Right hindlimb (tissue), 1 donor: ENCODE data around the gene RHOD.

Source experiments
- DNase-seq: peaks from one replicate; pipeline ENCODE4 v3.0.0-alpha.2; 2018

Gene RHOD

DNA sequence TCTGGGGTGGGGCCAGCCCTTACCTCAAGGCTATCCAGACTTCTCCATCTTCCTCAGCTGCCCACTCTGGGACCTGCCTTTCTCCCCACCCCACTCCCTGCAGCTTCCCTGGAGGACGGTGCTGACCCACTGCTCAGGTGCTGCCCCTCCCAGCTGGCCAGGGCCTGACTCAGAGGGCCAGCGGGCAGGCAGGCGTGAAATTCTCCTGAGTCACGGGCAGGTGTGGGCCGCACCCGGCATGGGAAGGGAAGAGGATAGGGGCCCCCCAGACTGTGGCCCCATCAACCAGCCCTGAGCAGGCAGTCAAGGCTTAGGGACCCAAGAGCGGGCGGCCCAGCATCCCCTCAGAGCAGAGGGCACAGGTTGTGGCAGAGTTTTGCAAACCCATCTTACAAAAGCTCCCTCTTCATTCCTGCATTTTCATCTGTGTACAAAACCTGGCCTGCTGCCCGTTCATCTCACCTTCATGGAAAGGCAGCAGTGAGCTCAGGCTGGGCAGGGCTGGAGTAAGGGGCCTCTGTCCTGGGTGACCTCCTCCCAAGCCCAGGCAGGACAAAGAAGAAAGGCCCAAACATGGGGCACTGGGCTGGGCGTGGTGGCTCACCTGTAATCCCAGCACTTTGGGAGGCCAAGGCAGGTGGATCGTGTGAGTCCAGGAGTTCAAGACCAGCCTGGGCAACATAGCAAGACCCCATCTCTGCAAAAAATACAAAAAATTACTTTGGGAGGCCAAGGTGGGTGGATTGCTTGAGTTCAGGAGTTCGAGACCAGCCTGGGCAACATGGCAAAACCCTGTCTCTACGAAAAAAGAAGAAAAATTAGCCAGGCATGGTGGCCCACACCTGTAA, 6.1 kb downstream of the RHOD start:
- no peak for DNase-seq

DNA sequence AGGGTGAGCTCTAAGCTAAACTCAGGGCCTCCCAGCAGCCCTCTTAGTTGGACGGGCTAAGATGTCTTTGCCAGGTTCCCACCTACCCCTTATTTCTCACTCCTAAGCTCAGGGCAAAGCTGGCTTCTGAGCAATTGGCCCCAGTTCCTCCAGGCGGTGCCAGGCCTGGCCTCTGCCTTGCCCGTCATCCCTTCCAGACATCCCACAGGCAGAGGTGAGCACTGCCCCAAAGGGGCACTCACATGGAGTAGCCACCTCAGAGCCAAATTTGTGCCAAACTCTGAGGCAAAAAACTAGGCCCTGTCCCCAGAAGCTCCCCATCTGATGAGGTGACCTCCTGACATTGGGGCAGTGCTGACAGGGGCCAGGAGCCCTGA, 9.7 kb downstream of the RHOD start:
- no peak for DNase-seq

DNA sequence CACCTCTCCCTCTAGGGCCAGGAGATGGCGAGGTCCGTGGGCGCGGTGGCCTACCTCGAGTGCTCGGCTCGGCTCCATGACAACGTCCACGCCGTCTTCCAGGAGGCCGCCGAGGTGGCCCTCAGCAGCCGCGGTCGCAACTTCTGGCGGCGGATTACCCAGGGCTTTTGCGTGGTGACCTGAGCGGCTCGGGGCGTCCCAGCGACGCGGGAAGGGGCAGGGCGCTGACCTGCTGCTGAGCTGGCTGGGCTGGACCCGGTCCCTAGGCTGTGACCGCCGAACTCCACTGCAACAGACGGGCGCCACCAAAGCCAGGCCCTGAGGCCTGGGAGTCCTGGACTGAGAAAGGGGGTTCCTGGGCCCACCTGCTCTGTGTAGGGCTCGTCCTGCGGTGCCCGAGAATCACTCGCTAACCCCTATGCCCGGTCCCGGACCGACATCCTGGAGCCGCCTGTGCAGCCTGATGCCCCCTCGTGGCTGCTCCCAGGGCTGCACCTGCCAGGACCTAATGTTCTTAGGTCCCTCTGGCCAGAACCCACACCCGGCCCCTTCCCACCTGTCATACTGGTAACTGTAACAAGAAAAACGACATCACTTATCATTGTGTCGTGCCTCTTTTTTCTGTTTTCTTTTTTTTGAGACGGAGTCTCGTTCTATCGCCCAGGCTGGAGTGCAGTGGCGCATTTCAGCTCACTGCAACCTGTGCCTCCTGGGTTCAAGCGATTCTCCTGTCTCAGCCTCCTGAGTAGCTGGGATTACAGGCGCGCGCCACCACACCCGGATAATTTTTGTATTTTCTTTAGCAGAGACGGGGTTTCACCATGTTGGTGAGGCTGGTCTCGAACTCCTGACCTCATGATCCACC, 15.0 kb downstream of the RHOD start:
- DNase-seq = peak; percentile 71

DNA sequence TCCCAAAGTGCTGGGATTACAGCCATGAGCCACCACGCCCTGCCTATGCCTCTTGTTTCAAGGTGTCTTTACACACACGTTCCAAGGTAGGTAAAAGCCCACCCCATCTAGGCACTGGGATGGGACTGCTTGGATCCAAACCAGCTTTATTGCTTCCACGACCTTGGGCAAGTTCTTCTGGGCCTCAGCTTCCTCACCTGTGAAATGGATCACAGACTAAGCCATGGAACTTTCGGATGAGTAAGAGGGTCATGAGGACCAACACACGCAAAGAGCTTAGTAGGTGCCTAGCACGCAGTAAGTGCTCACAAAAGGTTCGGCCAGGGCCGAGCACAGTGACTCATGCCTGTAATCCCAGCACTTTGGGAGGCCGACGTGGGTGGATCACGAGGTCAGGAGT, 15.6 kb downstream of the RHOD start:
- DNase-seq = no peak

DNA sequence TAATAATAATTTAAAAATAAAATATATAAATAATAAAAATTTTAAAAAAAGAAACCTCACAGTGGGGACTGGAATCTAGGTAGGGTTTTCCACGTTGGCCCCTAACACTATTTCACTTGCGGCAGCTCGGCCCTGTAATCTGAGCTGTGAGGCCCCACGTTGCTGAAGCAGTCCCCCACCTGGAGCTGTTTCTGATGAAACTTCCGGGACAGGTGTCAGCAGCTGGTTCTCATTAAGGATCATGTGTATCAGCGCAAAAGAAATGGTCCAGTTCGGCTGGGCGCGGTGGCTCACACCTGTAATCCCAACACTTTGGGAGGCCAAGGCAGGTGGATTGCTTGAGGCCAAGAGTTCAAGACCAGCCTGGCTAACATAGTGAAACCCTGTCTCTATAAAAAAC, 17.3 kb downstream of the RHOD start:
- DNase-seq = no peak

DNA sequence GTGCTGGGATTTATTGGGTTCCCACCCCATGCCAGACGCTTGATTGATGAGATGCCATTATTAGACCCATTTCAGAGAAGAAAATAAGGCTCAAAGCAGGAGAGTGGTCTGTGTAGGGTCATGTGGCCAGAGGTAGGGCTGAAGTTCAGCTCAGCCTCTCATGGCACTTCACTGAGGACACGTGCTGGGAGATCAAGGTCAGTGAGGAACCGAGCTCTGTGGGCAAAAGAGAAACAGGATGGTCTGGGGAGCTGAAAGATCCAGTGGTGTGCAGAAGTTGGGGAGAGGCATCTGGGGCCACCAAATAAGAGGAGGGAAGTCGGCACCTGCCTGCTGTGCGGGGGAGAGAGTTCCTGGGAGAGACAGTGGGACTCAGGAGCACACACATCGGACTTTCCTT, 19.6 kb downstream of the RHOD start:
- no peak for DNase-seq

DNA sequence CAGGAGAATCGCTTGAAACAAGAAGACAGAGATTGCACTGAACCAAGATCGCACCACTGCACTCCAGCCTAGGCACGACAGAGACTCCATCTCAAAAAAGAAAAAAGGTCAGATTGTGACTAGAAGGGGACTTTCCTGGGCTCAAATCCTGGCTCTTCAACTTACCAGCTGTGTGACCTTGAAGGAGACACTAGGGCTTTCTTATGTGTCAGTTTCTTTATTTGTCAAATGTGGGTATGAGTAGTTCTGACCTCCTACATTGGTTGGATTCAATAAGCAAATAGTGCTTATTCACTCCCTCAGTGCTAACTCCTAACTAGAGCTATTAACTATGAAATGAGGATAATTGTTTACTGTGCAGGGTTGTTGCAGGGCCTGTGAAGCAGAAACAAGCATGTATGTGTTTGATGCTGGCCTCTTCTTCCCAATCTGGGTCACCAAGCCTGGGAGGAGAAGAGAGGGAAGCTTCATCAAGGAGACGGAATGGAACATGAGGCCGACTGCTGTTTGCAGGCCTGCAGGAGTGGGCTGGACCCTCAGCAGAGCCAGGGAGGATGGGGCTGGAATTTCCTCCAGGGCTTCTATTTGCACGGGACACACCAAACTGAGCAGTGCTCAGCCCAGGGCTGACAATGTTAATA, 22.5 kb downstream of the RHOD start:
- DNase-seq = no peak

DNA sequence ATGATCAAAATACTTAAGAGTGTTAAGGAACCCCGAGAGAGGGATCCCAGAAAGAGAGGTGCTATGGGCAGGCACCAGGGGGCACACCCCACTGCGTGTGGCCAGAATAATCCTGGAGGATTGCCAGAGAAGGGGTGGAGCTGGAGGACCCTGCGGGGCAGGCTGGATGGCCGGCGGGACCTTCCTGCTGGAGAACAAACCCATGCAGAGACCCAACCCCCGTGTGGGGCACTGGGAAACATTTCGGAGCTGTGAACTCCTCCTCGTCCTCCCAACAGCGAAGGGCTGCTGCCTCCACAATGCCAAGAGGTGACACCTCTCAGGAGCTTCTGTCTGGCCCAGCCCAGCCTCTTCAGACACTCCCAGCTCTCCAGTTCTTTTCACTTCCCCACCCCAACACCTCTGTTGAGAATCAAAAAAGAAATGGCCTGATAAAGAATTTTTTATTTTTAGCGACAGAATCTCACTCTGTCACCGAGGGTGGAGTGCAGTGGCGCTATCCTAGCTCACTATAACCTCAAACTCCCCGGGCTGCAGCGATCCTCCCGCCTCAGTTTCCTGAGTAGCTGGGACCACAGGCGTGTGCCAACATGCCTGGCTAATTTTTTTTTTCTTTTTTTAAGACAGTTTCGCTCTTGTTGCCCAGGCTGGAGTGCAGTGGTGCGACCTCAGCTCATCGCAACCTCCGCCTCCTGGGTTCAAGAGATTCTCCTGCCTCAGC, 25.6 kb downstream of the RHOD start:
- DNase-seq = no peak

DNA sequence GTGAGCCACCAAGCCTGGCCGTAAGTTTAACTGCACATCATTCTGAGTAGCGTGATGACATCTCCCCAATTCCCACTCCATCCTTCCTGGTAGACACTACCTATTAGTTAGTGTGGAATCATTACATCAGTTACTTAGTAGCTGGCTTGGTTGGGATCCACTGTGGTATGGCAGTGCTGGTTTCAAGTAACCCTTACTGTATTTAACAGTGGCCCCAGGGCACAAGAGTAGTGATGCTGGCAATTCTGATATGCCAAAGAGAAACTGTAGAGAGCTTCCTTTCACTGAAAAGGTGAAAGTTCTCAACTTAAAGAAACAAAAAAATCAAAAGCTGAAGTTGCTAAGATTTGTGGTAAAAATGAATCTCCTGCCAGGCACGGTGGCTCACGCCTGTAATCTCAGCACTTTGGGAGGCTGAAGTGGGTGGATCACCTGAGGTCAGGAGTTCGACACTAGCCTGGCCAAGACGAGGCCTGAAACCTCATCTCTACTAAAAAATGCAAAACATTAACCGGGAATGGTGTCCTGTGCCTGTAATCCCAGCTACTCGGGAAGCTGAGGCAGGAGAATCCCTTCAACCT, 27.2 kb downstream of the RHOD start:
- no peak for DNase-seq

DNA sequence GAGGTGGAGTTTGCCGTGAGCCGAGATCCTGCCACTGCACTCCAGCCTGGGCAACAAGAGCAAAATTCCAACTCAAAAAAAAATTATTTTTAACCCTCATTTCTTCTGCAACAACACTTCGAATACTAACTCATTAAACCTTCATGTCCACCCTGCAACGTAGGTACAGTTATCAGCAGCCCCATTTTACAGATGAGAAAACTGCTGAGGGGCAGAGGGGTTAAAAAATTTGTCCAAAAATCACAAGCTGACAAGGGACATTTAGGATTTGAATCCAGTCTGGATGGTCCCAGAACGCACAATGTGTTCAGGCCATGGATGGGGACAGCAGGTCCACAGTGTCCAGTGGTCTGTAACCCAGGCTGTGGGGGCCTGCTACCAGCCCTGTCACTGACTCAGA, 29.0 kb downstream of the RHOD start:
- DNase-seq = no peak

DNA sequence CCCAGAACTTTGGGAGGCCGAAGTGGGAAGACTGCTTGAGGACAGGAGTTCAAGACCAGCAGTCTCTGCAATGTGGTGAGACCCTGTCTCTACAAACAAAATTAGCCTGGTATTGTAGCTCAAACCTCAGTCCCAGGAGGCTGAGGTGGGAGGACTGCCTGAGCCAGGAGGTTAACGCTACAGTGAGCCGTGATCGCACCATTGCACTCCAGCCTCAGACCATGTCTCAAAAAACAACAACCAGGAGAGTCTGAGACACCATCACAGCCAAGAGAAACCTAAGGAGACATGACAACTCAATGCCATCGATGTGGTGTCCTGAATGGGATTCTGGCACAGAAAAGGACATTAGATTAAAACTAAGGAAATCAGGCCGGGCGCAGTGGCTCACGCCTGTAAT, 34.1 kb downstream of the RHOD start:
- DNase-seq = no peak

DNA sequence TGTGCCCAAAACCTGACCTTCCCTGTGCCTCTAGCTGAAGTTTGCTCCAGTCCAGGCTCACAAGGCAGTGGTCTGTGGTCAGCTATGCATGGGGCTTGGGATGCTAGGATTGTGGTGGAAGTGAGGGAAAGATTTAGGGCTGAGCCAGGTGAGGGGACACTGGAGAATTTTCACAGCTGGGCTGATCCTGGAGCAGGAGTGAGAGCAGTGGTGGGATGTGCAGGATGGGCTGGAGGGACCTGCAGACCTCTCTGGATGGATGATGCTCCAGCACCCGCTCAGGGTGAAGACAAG, 38.5 kb downstream of the RHOD start:
- DNase-seq = no peak

DNA sequence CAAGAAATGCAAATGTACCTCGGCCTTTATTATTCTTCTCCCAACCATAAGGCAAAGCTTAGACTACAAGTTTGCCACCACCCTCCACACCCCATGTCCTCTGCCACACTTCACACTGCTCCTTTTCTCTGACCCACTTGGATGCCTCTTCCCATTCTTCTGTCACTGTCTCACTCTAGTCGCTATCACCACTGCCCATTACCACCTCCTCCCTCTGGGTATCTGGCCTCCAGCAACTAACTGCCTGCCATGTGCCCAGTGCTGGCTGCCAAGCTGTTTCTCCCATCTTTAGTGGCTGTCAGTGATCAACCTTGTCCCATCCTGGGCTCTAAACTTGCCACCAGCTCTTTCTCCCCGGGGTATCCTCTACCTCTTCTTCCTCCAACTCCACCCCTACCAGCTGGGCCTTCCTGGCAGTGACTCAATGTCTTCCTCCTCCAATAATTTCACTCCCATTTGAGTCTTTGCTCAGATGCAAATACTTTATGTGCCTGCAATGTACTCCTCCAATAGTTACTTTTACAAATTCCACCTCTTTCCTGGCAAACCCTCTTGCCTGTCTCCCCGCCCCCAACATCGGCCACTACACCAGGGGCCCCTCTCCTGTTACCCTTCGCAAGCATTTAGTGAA, 42.3 kb downstream of the RHOD start:
- no peak for DNase-seq

DNA sequence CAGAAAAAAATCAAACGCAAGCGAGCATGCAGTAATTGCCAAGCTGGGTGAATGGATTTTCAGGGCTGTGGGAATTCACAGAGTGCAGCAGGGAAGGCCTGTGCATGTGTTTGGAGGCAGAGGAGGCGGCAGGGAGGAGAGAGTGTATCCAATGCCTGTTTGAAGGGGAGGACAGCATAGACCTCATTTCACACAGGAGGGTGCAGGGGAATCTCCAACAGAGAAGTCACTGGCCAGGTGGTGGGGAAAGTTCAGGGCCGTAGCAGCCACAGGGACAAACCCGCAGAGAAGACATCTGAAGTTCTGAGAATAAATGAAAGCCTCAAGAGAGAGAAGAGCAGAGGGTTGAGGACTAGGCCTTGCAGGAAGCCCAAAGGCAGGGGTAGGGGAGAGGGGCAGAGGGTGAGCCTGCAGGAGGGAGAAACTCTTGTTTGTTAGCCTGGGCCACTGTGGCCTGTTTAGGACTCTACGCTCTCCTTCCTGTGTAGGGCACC, 43.2 kb downstream of the RHOD start:
- no peak for DNase-seq

DNA sequence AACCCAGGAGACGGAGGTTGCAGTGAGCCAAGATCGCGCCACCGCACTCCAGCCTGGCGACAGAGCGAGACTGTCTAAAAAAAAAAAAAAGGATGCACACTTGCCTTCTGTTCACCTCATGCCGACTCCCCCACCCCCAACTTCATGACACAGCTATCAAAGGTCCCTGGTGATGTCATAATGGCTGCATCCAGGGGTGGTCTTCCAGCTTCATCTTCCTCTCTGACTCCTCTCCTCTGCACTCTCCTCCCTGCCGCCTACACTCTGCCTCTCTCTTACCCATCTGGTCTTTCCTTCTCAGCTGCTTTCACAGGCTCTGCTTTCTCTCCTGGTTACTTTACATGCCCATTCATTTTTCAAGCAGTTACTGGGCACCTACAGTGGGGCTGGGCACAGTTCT, 46.0 kb downstream of the RHOD start:
- DNase-seq = no peak

DNA sequence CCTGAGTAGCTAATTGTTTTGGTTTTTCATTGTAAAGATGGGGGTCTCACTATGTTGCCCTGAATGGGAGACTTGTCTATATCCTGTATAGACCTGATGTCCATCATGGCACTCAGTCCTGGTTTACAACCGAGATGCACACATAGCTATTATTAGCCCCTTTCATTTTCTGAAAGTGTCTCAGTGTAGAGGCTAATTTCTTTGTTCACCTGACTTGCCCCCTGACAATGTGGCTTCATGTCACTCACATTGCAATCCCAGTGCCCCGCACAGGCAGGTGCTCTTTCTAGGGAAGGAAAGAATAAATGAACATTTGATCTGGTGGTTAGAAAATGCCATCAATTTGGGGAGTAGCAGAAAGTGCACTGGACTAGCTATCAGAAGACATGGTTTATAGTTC, 49.3 kb downstream of the RHOD start:
- no peak for DNase-seq

DNA sequence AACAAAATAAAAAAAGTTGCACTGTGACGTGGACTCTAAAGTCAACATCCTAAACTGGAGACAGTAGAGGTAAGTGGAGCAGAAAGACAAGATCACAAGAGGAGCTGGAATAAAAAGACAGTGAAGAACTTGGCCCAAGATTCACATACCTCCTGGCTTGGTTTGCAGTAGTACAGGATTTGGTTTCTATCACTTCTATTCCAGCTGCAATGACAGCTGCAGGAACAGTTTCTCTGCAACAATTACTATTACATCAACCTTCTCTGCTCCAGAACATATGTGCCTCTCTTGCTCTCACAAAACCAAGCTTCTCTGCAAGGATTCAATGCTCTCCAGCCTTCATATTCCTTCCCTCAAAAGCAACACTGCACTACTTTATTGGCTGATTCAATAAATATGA, 54.6 kb downstream of the RHOD start:
- peak; percentile 53 for DNase-seq

DNA sequence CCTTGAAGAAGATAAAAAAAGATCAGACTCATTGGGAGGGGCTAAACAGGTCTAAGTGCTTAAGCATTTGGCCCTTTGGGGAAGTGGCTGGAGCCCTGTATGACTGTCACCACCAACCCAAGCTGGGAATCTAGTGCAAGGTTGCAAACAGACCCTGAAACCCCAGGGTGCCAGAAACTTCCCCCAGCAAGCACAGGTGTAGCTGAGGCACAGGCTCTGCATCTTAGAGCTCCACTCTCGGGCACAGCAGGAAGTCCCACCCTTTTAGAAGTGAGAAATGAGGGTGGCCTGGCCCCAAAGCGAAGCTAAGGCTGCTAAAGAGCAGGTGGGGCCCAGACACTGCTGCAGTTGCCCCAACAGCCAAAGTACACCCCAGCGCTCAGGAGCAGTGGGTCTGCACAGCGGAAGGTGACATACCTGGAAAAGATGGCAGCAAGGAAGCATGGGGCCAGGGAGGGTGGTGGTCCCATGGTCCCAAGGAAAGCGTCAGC, 56.6 kb downstream of the RHOD start:
- DNase-seq = no peak

DNA sequence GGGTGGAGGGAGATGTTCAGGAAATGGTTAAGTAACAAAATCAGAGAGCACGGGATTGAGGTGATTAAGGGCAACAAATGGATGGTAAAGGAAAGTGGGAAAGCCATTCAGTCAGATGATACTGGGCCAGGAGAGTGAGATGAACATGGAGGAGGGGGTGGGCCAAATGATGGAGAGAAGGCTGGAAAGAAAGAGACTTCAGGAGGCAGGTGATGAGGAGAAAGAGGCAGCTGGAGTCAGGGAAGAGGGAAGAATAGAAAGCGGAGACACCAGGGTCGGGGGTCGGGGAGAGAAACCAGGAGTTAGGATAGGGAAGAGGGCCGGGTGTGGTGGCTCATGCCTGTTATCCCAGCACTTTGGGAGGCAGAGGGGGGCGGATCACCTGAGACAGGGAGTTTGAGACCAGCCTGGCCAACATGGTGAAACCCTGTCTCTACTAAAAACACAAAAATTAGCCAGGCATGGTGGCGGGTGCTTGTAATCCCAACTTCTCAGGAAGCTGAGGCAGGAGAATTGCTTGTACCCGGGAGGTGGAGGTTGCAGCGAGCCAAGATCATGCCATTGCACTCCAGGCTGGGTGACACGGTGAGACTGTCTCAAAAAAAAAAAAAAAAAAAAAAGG, 57.7 kb downstream of the RHOD start:
- no peak for DNase-seq

DNA sequence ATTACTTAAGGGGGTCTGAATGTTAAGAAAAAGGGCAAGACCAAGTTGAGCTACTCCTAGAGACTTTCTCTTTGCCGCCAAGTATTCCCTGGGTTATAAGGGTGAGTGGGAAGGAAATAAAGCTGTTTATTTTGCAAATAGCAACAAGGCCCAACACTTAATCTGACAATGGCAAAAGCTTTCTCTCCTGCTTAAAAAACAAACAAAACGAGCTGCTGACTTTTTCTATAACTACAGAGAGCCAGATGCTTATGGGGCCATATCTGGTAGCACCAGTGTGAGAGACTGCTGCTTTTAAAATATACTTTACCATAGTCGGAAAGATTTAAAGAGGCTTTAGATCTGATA, 60.1 kb downstream of the RHOD start:
- no peak for DNase-seq

DNA sequence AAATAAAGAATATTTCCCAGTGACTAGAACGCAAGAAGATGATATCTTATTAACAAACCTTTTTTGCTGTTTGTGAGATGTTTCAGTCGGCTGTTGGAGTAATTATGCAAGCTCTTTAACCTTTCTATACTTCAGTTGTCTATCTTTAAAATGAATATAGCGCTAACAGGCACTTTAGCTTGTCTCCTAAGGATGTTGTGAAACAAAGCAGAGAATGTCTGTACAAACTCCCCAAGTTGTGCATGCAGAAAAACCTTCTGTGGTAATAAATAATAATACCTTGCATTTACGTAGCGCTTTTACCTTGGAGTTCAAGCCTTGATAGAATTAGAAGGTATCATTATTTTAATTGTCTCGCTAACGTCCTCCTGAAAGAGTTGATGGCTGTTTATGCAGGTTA, 60.5 kb downstream of the RHOD start:
- DNase-seq = no peak
